ENCODE measurements around the gene ARSH.
"Not testable (repeated sequence)": the region's sequence is repeated elsewhere in the genome, so short reads cannot be mapped to it uniquely, and the experiment has no call there.

The ARSH gene

GRCh38 chrX:3006495-3006894, at the start of gene ARSH:
ARSH (plus strand) TSS chrX:3006546; CDS start chrX:3006613, 67 bp downstream.
- DNase-seq = no peak

- DNase-seq = no peak
These were observed 48.1 kb upstream of the ARSH start for GRCh38 chrX:2958199-2958598.

GRCh38 chrX:2960861-2961515, 45.4 kb upstream of the ARSH start:
- DNase-seq = no peak

- DNase-seq = no peak
These were observed 44.0 kb upstream of the ARSH start for GRCh38 chrX:2962381-2962780.

- not testable (repeated sequence) for DNase-seq
These were observed 42.9 kb upstream of the ARSH start for GRCh38 chrX:2963449-2963848.

- not testable (repeated sequence) for DNase-seq
These were observed 42.2 kb upstream of the ARSH start for GRCh38 chrX:2963992-2964794.

- no peak for DNase-seq
These were observed 40.4 kb upstream of the ARSH start for GRCh38 chrX:2965965-2966364.

- DNase-seq = no peak
These were observed 39.3 kb upstream of the ARSH start for GRCh38 chrX:2967012-2967411.

- DNase-seq = no peak
These were observed 38.8 kb upstream of the ARSH start for GRCh38 chrX:2967584-2967983.

GRCh38 chrX:2967998-2968909, 38.1 kb upstream of the ARSH start:
- DNase-seq = no peak

GRCh38 chrX:2969021-2969420, 37.3 kb upstream of the ARSH start:
- no peak for DNase-seq

GRCh38 chrX:2972391-2972790, 34.0 kb upstream of the ARSH start:
- DNase-seq = no peak

- DNase-seq = no peak
These were observed 31.4 kb upstream of the ARSH start for GRCh38 chrX:2974961-2975360.

GRCh38 chrX:2978639-2979038, 27.7 kb upstream of the ARSH start:
- DNase-seq = not testable (repeated sequence)

GRCh38 chrX:2984342-2984741, 22.0 kb upstream of the ARSH start:
- no peak for DNase-seq

GRCh38 chrX:2989565-2989964, 16.8 kb upstream of the ARSH start:
- DNase-seq = no peak

GRCh38 chrX:3010532-3010931, 4.2 kb downstream of the ARSH start:
- no peak for DNase-seq

GRCh38 chrX:3017492-3017891, 11.1 kb downstream of the ARSH start:
- no peak for DNase-seq

GRCh38 chrX:3024176-3024575, 17.8 kb downstream of the ARSH start:
- peak in 1 of 2 experiments; percentile 59 for DNase-seq

GRCh38 chrX:3026074-3026815, 19.9 kb downstream of the ARSH start:
- DNase-seq = peak in 1 of 2 experiments; percentile 37

- no peak for DNase-seq
These were observed 22.8 kb downstream of the ARSH start for GRCh38 chrX:3029129-3029528.

GRCh38 chrX:3037218-3037617, 30.9 kb downstream of the ARSH start:
- no peak for DNase-seq

- DNase-seq = no peak
These were observed 37.9 kb downstream of the ARSH start for GRCh38 chrX:3044196-3044595.
